Stimulated activated CD8-positive, alpha-beta memory T cell treated with anti-CD3 and anti-CD28 coated beads, Interleukin-15, amount 100 ng/mL, for 48 hours (primary cell): ENCODE results near the gene METRN.

ENCODE experiments used
- DNase-seq, 2 donors: peaks; one replicate each; pipeline ENCODE4 v3.0.0-alpha.2; 2020; ENCODE audit warnings: low read depth in 2 of 2

The METRN gene

DNA sequence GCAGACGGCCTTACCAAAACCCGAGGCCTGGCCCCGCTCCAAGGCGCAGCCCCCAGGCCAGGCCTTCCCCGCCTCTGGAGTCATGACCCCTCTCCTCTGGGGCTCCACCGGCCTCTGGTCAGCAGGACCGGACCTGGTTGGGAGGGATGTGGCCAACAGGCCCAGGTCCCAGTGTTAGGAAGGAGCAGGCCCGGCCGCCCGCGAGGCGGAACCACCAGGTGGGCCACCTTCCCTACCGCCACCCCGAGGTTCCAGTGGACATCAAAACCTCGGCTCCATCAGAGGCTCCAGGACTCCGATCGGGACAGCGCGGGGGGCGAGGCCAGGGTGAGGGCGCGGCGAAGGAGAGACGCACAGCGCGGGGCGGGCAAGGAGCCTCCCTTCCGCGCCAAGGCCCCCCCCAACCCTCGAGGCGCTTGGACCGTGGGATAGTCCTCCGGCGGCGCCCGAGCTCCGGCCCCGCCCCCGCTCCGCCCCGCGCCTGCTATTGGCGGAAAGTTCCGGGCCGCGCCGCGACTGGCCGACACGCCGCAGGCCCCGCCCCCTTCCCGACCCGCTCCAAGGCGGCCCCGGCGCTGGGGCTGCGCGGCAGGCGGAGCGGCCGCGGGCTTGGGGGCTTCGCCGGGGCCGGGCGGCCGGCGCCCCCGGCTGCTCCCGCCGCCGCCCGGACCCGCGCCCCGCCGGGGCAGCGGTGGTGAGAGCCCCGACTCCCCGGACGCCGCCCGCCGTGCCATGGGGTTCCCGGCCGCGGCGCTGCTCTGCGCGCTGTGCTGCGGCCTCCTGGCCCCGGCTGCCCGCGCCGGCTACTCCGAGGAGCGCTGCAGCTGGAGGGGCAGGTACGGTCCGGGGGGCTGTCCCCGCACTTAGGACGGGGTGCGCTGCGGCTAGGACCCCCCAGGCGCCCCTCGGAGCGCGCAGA lies at the start of gene METRN:
METRN (plus strand) TSS at position 561 of the 919 bp plus-strand sequence; CDS start at position 733, 172 bp downstream.
- DNase-seq: peak; percentile 86 to 93

DNA sequence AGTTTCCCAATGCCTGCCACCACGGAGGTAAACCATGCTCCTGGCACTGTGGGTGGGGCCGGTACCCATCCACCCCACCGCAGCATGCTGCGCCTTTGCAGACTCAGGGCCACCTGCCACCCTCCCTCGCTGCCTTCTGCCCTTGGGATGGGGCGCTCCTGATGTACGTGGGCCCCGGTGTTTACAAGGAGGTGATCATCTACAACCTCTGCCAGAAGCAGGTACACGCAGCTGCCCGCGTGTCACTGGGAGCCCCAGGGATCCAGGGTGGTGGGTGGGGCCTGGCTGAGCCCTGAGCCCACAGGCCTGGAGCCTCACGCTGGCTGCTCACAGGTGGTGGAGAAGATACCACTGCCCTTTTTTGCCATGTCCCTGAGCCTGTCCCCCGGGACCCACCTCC lies 48.3 kb upstream of the METRN start:
- no peak for DNase-seq

DNA sequence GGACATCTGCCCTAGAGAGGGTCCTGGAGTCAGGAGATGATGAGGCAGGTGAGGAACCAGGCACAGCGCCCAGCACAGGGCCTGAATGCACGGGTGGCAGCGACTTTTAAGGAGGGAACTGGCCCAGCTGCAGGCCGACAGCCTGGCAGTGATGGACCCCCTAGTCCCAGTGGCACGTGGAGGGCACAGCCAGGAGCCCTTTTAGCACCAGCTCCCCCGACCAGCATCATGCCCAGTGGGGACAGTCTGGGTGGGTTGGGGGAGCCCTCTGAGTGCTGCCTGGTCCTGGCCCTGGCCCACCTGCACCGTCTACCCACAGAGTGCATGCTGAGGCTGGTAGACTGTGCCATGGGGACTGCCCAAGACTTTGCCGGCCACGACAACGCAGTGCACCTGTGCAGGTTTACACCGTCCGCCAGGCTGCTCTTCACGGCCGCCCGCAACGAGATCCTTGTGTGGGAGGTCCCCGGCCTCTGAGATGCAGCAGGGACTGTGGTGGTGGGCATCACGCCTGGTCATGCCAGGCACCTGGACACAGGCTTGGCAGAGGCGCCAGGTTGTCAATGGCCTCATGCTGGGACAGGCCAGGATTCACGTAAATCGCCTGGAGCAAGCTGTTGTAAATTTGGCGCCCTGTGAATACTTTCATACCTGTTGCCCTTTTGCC lies 47.7 kb upstream of the METRN start:
- DNase-seq: no peak

DNA sequence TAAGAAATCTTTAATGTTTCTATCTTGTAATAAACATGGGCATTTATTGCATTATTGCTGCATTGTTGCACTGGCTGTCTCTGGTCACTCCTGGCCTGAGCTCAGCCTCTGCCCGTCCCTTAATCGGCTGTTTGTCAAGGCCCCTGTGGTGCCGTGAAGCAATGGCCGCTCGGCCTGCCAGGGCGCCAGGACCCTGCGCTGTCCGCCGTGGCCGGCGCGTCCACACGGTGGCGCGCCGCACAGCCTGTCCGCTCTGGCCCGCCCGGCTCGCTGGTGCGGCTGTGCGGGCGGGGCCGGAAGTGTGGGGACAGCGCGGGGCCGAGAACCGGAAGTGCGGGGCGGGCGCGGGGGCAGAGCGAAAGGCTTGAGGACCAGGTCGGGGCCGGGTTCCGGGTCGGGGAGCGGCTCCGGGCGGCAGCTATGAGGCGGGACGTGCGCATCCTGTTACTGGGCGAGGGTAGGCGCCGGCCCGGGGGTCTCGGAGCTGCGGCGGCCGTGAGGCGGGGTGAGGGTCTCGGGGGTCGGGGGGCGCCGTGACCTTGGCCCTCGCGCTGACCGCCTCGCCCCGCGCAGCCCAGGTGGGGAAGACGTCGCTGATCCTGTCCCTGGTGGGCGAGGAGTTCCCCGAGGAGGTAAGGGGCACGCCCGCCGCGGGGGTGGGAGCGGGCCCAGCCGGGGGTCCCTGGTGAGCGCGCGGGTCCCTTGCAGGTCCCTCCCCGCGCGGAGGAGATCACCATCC lies 47.0 kb upstream of the METRN start, which contains the start of gene RHOT2:
RHOT2 (plus strand) TSS at position 353 of the 739 bp plus-strand sequence; CDS start at position 421, 68 bp downstream.
- peak; percentile 92 to 94 for DNase-seq

DNA sequence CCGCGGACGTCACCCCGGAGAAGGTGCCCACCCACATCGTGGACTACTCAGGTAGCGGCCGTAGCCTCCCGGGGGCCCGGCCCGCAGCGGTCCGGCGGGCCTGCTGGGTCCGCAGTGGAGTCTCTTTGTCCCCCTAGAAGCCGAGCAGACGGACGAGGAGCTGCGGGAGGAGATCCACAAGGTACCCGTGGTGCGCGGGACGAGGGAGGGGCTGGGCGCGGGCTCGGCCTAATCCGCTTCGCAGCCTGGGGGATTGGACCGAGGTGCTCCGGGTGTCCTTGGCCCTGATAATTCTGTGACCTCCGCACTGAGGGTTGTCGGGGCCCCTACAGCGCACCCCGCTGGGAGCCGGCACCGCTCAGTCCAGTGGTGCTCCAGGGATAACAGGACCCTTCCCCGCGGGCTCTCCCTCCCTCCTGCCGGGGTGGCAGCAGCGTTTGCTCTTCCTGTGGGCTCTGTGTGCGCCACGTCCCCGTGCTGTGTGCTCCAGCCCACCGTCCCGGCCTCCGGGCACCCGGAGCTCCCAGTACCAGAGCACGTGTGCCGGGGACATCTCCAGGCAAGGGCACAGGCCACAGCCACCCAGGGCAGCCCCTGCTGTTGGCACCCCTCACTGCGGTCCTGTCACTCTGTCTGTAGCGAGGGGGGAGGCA lies 46.3 kb upstream of the METRN start:
- no peak for DNase-seq

DNA sequence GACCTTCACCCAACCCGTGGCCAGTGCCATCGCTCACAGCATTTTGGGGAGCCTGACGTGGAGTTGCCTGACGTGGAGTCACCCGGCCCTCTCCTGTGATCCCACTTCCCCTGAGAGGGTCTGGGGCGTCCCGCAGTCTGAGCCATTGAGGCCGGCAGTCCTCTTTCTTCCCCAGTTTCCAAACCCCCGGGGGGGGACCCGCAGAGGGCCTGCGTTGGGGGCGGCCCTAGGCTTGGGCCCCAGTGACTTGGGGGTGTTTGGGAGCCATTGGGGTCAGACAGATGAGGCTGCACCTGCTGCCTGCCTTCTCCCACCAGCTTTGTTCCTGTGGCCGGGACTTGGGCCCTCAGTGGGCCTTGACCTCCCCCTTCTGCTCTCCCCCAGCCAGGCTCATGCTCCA lies 45.3 kb upstream of the METRN start:
- DNase-seq: no peak

DNA sequence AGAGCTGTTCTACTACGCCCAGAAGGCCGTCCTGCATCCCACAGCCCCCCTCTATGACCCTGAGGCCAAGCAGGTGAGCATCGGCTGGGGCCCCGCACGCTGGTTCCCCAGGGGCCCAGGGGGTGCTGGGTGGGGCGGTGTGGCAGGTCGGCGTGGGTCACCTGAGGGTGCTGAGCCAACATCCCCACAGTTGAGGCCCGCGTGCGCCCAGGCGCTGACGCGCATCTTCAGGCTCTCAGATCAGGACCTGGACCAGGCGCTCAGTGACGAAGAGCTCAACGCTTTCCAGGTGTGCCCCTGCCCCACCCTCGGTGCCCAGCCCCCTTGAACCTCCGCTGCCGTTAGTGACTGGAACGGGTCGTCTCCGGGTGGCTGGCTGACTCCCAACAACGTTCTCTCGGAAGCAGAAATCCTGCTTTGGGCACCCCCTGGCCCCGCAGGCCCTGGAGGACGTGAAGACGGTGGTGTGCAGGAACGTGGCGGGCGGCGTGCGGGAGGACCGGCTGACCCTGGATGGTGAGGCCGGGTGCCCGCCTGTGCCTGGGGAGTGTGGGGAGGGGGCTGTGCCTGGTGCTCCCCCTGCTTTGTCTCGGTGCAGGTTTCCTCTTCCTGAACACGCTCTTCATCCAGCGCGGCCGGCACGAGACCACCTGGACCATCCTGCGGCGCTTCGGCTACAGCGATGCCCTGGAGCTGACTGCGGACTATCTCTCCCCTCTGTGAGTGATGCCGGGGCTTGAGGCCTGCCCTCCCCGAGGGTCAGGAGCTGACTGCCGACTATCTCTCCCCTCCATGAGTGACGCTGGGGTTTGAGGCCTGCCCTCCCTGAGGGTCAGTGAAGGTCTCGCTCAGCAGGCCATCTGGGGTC lies 44.2 kb upstream of the METRN start:
- no peak for DNase-seq

DNA sequence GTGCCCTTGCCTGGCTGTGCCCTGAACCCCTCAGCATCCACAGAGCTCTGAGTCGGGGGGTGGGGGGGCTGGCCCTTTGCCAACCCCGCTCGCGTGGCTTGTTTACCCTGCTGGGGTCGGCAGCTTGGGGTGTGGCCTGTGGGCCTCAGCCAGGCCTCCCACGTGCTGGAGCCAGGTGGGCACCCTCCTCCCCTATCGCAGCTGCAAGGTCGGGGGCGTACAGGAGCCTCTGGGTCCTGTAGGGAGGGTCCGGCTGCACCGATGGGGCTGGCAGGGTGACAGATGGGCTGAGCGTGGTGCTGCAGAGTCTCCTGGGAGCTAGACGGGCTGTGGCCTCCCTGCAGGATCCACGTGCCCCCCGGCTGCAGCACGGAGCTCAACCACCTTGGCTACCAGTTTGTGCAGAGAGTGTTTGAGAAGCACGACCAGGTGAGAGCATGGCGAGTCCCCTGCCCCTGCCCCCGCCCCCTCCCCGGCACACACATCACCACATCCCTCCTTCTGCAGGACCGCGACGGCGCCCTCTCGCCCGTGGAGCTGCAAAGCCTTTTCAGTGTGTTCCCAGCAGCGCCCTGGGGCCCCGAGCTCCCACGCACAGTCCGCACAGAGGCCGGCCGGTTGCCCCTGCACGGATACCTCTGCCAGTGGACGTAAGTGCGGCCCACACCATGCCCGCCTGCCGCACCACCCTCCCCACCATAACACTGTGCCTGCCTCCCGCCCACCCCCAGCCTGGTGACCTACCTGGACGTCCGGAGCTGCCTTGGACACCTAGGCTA lies 43.4 kb upstream of the METRN start:
- DNase-seq: no peak

DNA sequence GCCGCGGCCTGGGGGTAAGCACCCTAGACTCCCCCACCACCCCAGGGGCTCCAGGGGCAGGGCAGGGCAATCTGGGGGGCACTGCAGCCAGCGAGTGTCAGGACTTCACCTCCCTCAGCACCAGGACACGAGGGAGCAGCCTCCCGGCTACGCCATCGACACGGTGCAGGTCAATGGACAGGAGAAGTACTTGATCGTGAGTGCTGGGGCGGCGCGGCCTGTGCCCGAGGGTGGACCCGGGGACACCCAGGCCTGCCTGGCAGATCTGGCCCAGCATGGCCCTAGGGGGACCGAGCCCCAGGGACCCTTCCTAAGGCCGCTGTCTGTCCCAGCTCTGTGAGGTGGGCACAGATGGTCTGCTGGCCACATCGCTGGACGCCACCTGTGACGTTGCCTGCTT lies 42.5 kb upstream of the METRN start:
- DNase-seq: no peak

DNA sequence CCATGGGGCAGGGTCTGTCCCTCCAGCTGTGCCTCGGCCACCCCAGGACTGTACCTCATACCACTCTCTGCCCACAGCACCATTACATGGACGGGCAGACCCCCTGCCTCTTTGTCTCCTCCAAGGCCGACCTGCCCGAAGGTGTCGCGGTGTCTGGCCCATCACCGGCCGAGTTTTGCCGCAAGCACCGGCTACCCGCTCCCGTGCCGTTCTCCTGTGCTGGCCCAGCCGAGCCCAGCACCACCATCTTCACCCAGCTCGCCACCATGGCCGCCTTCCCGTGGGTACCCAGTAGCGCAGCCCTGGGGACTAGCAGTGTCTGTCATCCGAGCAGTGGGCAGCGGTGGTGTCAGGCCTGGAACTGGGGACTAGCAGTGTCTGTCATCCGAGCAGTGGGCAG lies 42.1 kb upstream of the METRN start:
- DNase-seq: no peak

DNA sequence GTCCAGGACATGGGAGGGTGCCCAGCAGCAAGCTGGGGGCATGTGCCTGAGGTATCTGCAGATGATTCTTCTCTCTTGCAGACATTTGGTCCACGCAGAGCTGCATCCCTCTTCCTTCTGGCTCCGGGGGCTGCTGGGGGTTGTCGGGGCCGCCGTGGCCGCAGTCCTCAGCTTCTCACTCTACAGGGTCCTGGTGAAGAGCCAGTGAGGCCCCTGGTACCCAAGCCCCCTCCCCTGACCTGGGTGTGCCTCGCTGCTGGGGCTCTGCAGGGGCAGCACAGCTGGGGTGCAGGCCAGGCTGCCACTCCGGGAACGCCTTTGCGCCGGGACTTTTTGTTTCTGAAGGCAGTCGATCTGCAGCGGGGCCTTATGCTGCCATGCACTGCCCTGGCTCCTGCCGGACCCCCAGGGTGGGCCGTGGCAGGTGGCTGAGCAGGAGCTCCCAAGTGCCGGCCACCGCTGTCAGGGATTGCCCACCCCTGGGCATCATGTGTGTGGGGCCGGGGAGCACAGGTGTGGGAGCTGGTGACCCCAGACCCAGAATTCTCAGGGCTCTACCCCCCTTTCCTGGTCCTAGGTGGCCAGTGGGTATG lies 41.4 kb upstream of the METRN start:
- DNase-seq: no peak

DNA sequence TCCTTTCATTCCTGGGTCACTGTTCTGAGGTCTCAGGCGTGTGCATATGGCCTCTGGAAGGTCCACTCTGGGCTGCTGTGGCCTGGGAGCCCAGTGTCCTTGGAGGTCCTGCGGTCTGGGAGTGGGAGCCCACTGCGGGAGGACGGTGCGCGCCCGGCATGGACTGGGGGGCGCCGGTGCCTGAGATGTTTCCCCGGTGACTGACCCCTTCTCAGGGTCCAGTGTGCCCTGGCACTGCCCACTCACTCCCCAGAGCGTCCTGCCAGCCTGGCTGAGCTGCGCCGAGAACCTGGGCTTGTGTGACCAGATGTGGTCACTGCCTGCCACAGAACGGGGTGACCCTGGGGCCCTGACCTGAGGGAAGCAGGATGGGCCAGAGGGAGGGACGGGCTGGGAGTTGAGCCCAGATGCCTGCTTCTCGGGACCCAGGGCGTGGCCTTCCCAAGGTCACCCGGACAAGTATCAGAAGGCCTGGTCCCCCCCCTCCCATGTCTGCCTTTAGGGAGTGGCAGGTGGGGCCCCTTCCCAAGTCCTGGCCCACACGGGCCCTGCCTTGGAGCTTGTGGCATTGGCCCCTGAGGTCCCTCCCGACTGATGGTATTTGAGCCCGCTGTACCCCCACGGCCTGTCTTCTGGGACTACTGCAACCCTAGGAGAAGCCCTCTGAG lies 40.6 kb upstream of the METRN start:
- no peak for DNase-seq

DNA sequence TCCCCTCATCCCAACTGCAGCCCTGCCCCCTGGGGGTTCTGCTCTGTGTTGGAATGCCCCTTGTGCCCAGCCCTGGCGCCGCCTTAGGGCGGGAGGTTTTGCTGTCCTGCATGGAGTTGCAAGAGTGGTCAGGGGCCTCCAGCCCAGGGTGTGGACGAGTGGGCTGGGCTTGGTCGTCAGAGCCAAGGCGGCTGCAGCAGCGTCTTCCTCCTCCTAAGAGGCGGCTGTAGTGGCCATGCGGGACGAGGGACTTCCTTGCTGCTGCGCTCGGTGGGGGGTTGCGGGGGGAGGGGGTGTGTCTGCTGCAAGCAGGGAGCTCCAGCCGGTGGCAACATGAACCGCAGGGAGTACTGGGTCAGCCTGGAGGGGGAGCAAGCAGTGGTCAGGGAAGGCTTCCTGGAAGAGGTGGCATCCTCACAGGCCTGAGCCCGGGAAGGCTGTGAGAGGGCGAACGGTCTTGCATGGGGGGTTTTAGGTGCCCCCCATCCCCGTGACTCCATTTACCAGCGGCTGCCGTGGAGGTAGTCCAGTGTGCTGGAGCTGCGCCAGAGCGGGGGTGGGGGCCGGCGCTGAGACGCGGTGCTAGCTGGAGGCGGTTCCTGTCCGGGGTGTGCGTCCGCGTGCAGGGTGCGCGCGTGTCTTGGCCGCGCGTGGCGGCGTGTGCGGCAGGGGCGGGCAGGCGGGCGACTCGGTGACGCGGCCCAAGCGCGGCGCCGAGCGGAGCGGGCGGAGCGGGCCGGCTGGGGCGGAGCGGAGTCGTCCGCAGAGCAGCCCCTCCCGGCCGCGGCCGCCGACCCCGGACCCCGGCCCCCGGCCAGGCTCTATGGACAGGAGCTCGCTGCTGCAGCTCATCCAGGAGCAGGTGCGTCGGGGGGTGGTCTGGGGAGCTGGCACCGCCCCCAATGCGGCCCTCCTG lies 39.7 kb upstream of the METRN start, which contains the start of gene RHBDL1:
RHBDL1 (plus strand) TSS at position 704 of the 916 bp plus-strand sequence; CDS start at position 824, 120 bp downstream.
- DNase-seq: no peak

DNA sequence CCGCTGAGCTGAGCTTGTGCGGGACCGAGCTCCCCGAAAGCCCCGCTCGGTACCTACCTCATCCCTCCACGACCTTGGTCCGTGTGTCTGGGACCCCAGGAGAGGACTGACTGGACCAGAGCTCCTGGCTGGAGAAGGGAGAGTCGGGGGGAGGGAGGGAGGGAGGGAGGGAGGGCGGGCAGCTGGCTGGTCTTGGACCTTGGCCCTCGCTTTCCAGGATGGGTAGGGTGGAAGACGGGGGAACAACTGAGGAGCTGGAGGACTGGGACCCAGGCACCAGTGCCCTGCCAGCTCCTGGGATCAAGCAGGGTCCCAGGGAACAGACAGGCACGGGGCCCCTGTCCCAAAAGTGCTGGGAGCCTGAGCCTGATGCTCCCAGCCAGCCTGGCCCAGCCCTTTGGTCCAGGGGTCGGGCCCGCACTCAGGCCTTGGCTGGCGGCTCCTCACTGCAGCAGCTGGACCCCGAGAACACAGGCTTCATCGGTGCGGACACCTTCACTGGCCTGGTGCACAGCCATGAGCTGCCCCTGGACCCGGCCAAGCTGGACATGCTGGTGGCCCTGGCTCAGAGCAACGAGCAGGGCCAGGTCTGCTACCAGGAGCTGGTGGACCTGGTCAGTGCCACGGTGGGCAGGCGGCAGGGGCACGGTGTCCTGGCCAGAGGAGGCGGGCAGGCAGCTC lies 38.9 kb upstream of the METRN start:
- DNase-seq: no peak

DNA sequence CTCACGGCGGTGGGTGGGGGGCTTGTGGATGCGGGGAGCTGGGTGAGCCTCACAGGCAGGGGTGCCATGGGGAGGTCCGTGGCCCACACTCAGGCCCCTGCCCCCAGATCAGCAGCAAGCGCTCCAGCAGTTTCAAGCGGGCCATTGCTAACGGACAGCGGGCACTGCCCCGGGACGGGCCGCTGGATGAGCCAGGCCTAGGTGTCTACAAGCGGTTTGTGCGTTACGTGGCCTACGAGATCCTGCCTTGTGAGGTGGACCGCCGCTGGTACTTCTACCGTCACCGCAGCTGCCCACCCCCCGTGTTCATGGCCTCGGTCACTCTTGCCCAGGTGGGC lies 38.4 kb upstream of the METRN start:
- DNase-seq: no peak

DNA sequence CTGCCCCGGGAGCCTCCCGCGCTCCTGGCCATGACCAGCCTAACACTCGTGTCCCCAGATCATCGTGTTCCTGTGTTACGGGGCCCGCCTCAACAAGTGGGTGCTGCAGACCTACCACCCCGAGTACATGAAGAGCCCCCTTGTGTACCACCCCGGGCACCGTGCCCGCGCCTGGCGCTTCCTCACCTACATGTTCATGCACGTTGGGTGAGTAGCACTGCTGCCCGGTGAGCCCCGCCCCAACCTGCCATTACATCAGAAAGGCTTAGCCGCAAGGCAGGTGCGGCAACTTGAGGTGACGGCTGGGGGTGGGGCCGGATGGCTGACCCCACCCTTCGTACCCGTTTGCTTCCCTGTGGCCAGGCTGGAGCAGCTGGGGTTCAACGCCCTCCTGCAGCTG lies 38.0 kb upstream of the METRN start:
- no peak for DNase-seq
